LNCAP (cell line): Measurements from ENCODE around the gene RPLP2.

Experiments used
- CTCF ChIP-seq: fragments of 450-650 bp; IDR thresholded peaks from 2 replicates; pipeline ENCODE4 v1.5.1; 2017; ENCODE audit warnings: mild to moderate bottlenecking

The RPLP2 gene

GRCh38 chr11:855330-855674 lies 45.5 kb downstream of the RPLP2 start:
- no peak for TF ChIP-seq CTCF

- TF ChIP-seq CTCF: no peak
Measured at GRCh38 chr11:855796-856195, 46.0 kb downstream of the RPLP2 start.

- no peak for TF ChIP-seq CTCF
Measured at GRCh38 chr11:856397-856796, 46.6 kb downstream of the RPLP2 start.

GRCh38 chr11:858053-858761 lies 48.4 kb downstream of the RPLP2 start:
- TF ChIP-seq CTCF: no peak

GRCh38 chr11:858762-859339 lies 49.1 kb downstream of the RPLP2 start:
- TF ChIP-seq CTCF: no peak

- no peak for TF ChIP-seq CTCF
Measured at GRCh38 chr11:859394-860131, 49.8 kb downstream of the RPLP2 start.

GRCh38 chr11:860234-861104 lies 50.7 kb downstream of the RPLP2 start:
- no peak for TF ChIP-seq CTCF
